SJCRH30 (cell line): ENCODE data around the gene NRIP3. TPM values are rescaled to one million over a fixed set of nuclear protein-coding genes. Genes with fewer than 3 reads are reported as not detected.
A peak's percentile ranks its signal among the peaks of the same experiment; 100 is the strongest.
"Not testable (repeated sequence)": the region's sequence is repeated elsewhere in the genome, so short reads cannot be mapped to it uniquely, and the experiment has no call there.

ENCODE experiments used
- DNase-seq, 2 experiments: peaks; one replicate each; pipeline ENCODE4 v3.0.0-alpha.2; 2015 to 2020
- H3K27ac ChIP-seq: fragments of 250-450 bp; sonication (Bioruptor Pico); 2 replicates; pipeline ENCODE4 v1.5.1; 2020; ENCODE audit warnings: mild to moderate bottlenecking, moderate library complexity
- H3K27me3 ChIP-seq: fragments of 250-450 bp; sonication (Bioruptor Pico); 2 replicates; pipeline ENCODE4 v1.5.1; 2020; ENCODE audit warnings: mild to moderate bottlenecking, moderate library complexity
- H3K36me3 ChIP-seq: fragments of 250-450 bp; sonication (Bioruptor Pico); 2 replicates; pipeline ENCODE4 v1.5.1; 2020; ENCODE audit warnings: mild to moderate bottlenecking, moderate library complexity
- H3K4me1 ChIP-seq: fragments of 250-450 bp; sonication (Bioruptor Pico); 2 replicates; pipeline ENCODE4 v1.5.1; 2020; ENCODE audit warnings: mild to moderate bottlenecking, moderate library complexity
- H3K4me3 ChIP-seq: fragments of 250-450 bp; sonication (Bioruptor Pico); 2 replicates; pipeline ENCODE4 v1.5.1; 2020; ENCODE audit warnings: mild to moderate bottlenecking, moderate library complexity
- H3K9me3 ChIP-seq: fragments of 250-450 bp; sonication (Bioruptor Pico); replicated peaks from 2 replicates; pipeline ENCODE4 v1.5.1; 2020; ENCODE audit warnings: mild to moderate bottlenecking, moderate library complexity
- total RNA-seq: library from RNA; depleted of rRNA; stranded (reverse); fragments of >200 nt; shearing (Covaris generic); gene quantifications from 2 replicates; pipeline ENCODE4 v1.2.3, GENCODE V29; 2014

The NRIP3 gene
- total RNA-seq, 1 experiment from 2014 or later = 13.2 TPM

GRCh38 chr11:9028581-9028980 lies 24.8 kb upstream of the NRIP3 start:
- Histone ChIP-seq H3K27me3 (no peaks in the 10 kb centered on the region), H3K27ac (no peak overlapping the region), H3K4me3 (no peak overlapping the region), H3K4me1 (peaks cover 6% of the 10 kb centered on the region; the same call in 1 of the 2 replicates), H3K9me3 (no peaks in the 10 kb centered on the region), H3K36me3 (no peaks in the 10 kb centered on the region)
- peak; percentile 30 to 59 for DNase-seq

DNA sequence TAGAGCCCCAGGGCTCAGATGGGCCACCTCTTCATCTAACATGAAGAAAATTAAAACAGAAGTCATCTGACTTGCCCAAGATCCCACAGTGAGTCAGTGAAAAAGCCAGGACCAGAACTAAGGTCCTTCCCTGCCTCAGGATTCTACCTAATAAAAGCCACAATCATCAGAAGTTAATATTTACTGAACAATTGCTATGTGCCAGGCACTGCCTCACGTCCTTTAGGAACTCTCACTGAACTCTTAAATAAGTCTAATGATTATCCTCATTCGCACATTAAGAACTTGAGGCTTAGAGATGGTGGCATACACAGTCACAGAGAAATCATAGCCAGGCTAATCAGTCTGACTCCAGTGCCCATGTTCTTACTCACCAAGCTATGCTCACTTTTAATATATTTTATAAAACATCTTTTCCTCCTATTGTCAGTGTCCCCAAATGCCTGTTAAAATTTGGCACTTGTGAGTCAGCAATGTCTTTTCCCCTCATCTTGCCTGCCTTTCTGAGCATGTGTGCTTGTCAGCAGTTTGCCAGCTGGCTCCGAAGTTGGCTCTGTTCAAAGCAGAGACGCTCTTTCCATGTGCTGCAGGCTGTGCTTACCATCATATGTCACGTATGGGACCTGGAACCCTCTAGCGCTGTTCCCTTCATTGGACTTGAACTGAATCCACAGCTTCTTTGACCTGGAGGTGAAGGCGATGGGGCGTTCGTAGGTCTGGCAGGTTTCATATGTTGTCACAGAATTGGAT lies 21.5 kb upstream of the NRIP3 start:
- no peak for DNase-seq
- Histone ChIP-seq H3K27me3 (no peaks in the 10 kb centered on the region), H3K4me1 (peaks cover 6% of the 10 kb centered on the region; the same call in 1 of the 2 replicates), H3K27ac (no peak overlapping the region), H3K36me3 (no peaks in the 10 kb centered on the region), H3K9me3 (no peaks in the 10 kb centered on the region), H3K4me3 (no peak overlapping the region)

GRCh38 chr11:9022961-9023680 lies 19.3 kb upstream of the NRIP3 start:
- Histone ChIP-seq H3K36me3 (no peaks in the 10 kb centered on the region), H3K27ac (no peak overlapping the region), H3K9me3 (no peaks in the 10 kb centered on the region), H3K27me3 (no peaks in the 10 kb centered on the region), H3K4me1 (no peaks in the 10 kb centered on the region), H3K4me3 (no peak overlapping the region)
- no peak for DNase-seq

DNA sequence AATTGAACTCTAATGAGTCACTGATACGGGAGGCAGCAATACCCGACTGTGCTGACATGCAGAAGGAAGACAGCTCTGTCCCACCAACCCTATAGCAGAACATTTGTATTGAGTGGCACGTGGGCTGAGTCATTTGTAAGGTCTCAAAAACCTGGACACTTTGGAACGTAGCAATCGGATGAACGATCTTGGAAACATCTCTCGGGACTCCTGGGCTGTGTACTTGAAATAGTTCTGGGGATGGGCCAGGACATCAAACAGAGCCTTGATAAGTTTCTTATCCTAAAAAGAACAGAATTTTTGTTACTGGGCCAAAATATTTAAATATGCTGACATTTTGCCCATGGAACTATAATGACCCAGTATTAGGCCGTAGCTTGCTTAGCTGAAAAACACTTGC lies 17.1 kb upstream of the NRIP3 start:
- no peak for DNase-seq
- Histone ChIP-seq H3K36me3 (no peaks in the 10 kb centered on the region), H3K9me3 (no peaks in the 10 kb centered on the region), H3K4me3 (no peak overlapping the region), H3K27me3 (no peaks in the 10 kb centered on the region), H3K27ac (no peak overlapping the region), H3K4me1 (peaks cover 11% of the 10 kb centered on the region)

DNA sequence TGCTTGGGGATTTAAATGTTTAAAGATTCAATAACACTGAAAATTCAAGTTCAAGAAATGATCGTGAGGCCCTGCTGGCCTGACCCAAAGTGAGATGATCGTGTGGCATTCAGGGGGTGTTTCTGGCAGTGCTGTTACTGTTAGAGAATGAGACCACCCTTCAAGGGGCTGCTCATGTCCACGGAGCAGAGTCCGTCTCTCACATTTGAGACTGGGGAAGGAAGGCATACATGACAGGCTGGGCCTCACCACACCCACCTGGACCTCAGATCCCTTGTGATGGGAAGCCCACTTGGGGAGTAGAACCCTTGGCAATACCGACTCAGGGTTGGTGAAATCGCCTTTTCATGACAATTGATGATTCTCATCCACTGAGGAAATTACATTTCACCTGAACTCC lies 16.1 kb upstream of the NRIP3 start:
- Histone ChIP-seq H3K4me1 (peaks cover 16% of the 10 kb centered on the region), H3K9me3 (no peaks in the 10 kb centered on the region), H3K4me3 (no peak overlapping the region), H3K27ac (no peak overlapping the region), H3K27me3 (no peaks in the 10 kb centered on the region), H3K36me3 (no peaks in the 10 kb centered on the region)
- no peak for DNase-seq

- peak; percentile 31 to 43 for DNase-seq
- no peak overlapping the region for H3K27ac ChIP-seq
- H3K27me3 ChIP-seq = no peaks in the 10 kb centered on the region
- no peak overlapping the region for H3K4me3 ChIP-seq
- H3K36me3 ChIP-seq = no peaks in the 10 kb centered on the region
- peaks cover 16% of the 10 kb centered on the region for H3K4me1 ChIP-seq
- H3K9me3 ChIP-seq = no peaks in the 10 kb centered on the region; the same call in 1 of the 2 replicates
Observed at GRCh38 chr11:9017773-9018172, 14.0 kb upstream of the NRIP3 start.

GRCh38 chr11:9016916-9017642 lies 13.3 kb upstream of the NRIP3 start:
- Histone ChIP-seq H3K4me1 (peaks cover 16% of the 10 kb centered on the region), H3K4me3 (no peak overlapping the region), H3K9me3 (no peaks in the 10 kb centered on the region; the same call in 1 of the 2 replicates), H3K27me3 (no peaks in the 10 kb centered on the region), H3K27ac (no peak overlapping the region), H3K36me3 (no peaks in the 10 kb centered on the region)
- DNase-seq = no peak

GRCh38 chr11:9015677-9016076 lies 11.9 kb upstream of the NRIP3 start:
- DNase-seq = peak; percentile 73 to 89
- no peak overlapping the region for H3K4me3 ChIP-seq
- no peaks in the 10 kb centered on the region for H3K36me3 ChIP-seq
- H3K27ac ChIP-seq = no peak overlapping the region
- H3K27me3 ChIP-seq = no peaks in the 10 kb centered on the region
- H3K4me1 ChIP-seq = peaks cover 16% of the 10 kb centered on the region
- no peaks in the 10 kb centered on the region; the same call in 1 of the 2 replicates for H3K9me3 ChIP-seq

DNA sequence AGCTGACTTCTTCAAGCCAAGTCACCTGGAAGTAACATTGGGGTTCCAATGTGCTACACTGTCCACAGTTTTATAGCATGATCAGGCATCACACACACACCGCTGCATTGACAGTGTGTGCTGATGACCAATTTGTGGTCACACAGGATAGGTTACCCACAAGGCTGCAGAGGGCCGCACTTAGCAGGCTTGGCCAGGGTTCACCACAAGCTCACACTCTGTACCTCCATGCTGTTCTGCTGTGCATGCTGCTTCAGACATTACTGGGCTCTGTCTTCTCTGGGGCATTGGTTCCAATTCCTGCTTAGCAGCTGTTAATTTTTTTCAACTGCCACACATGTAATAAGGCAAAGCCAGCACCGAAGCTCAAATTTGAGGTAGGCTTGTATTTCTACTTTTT lies 11.0 kb upstream of the NRIP3 start:
- no peak overlapping the region for H3K4me3 ChIP-seq
- peaks cover 16% of the 10 kb centered on the region for H3K4me1 ChIP-seq
- H3K27ac ChIP-seq = no peak overlapping the region
- H3K9me3 ChIP-seq = no peaks in the 10 kb centered on the region; the same call in 1 of the 2 replicates
- H3K27me3 ChIP-seq = no peaks in the 10 kb centered on the region
- peak; percentile 12 to 52 for DNase-seq
- H3K36me3 ChIP-seq = no peaks in the 10 kb centered on the region

DNA sequence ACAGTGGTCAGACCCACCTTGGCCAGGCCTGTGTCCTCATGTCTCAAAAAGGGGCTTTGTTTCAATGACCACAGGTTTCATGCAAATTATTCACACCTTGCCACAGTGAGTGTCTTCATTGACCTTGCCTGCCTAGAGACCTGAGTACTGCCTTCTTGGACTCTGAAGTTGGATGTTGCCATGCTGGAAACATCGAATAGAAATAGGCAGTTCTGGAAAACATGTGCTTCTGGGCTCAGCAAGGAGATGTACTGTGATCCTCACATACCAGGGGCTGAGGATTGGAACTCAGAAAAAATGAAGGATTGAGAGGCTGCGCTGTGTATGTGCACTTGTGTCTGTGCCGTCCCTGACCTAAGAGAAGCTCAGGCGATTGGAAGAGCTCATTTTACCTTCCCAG lies 9.6 kb upstream of the NRIP3 start:
- no peaks in the 10 kb centered on the region; the same call in 1 of the 2 replicates for H3K9me3 ChIP-seq
- peaks cover 16% of the 10 kb centered on the region for H3K4me1 ChIP-seq
- H3K27me3 ChIP-seq = no peaks in the 10 kb centered on the region
- no peak overlapping the region for H3K4me3 ChIP-seq
- no peak for DNase-seq
- H3K27ac ChIP-seq = no peak overlapping the region
- no peaks in the 10 kb centered on the region for H3K36me3 ChIP-seq

- not testable (repeated sequence) for DNase-seq, H3K4me3 ChIP-seq
Observed at GRCh38 chr11:9009538-9009937, 5.7 kb upstream of the NRIP3 start.

DNA sequence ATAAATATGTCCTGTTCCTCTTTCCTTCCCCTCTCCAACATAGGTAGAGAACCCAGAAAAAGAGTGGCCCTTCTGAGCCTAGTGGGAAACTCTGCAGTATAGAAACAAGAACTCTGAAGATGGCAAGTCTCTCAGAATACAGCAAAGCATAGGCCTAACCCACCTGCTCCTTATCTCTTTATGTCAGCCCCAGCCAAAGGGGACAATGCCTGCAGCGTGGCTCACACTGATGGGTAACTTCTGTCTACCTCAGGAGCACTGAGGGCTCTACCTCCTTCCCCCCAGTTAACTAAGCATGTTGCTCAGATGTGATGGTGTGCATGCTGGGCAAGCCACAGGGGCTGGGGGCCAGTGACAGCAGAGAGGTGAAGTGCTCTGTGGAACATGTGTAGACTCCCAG lies 4.9 kb upstream of the NRIP3 start:
- Histone ChIP-seq H3K4me1 (no peaks in the 10 kb centered on the region), H3K4me3 (no peak overlapping the region), H3K27ac (no peak overlapping the region), H3K9me3 (no peaks in the 10 kb centered on the region; the same call in 1 of the 2 replicates), H3K27me3 (peaks cover 9% of the 10 kb centered on the region), H3K36me3 (no peaks in the 10 kb centered on the region)
- no peak for DNase-seq

More at GRCh38 chr11:9009538-9009937, 5.7 kb upstream of the NRIP3 start:
- not testable (repeated sequence) for H3K27me3 ChIP-seq, H3K9me3 ChIP-seq, H3K36me3 ChIP-seq, H3K27ac ChIP-seq, H3K4me1 ChIP-seq

DNA sequence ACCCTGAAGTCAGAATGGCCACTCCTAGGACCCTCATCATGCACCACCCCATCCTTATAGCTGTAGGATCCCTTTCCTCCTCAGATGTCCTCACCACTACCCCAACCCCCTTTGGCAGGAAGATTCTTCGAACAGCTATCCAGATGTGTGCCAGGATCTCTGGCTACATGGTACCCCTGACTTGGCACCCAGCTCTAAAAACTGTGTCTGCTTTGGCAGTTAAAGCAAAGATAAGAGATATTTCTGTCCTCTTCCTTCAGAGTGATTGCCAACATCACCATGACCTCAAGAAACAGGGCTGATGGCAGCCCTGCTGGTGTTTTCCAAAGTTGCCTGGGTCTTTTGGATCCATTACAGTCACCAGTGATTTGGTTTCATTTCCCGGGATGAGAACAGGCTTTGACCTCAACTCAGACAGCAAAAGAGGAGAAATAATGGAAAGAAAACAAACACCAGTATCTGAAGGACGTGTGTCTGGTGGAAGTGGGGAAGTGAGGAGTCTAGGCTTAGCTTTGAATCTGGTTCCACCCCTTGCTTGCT lies 4.3 kb upstream of the NRIP3 start:
- no peak overlapping the region for H3K27ac ChIP-seq
- DNase-seq = no peak
- peaks cover 9% of the 10 kb centered on the region for H3K27me3 ChIP-seq
- H3K4me3 ChIP-seq = no peak overlapping the region
- no peaks in the 10 kb centered on the region; the same call in 1 of the 2 replicates for H3K9me3 ChIP-seq
- H3K4me1 ChIP-seq = no peaks in the 10 kb centered on the region
- no peaks in the 10 kb centered on the region for H3K36me3 ChIP-seq

- no peak for DNase-seq
Observed at GRCh38 chr11:9005087-9005486, 1.3 kb upstream of the NRIP3 start.

More at GRCh38 chr11:9005087-9005486, 1.3 kb upstream of the NRIP3 start:
- Histone ChIP-seq H3K36me3 (no peaks in the 10 kb centered on the region), H3K9me3 (no peaks in the 10 kb centered on the region), H3K4me3 (no peak overlapping the region), H3K27me3 (peaks cover 9% of the 10 kb centered on the region), H3K4me1 (no peaks in the 10 kb centered on the region), H3K27ac (no peak overlapping the region)
